Activated T-cell treated with anti-CD3 and anti-CD28 coated beads, Interleukin-2, amount 50 U/mL, for 4 hours (primary cell): ENCODE measurements around the gene DIPK1C. TPM values are rescaled to one million over a fixed set of nuclear protein-coding genes. Genes with fewer than 3 reads are reported as not detected.

Source experiments
- ATAC-seq, 2 donors: fragments of 200-7000 bp; cut with Tn5 transposase; one replicate each; pipeline ENCODE4 v1.10.0; 2021
- DNase-seq: peaks from one replicate; pipeline ENCODE4 v3.0.0-alpha.2; 2020
- H3K27me3 Mint-ChIP-seq: one replicate; pipeline ENCODE4 v1.8.0; 2021; ENCODE audit warnings: low read depth, mixed read lengths
- H3K36me3 Mint-ChIP-seq: one replicate; pipeline ENCODE4 v1.8.0; 2022; ENCODE audit warnings: mixed read lengths; ENCODE audit not compliant: insufficient read depth
- H3K4me1 Mint-ChIP-seq: one replicate; pipeline ENCODE4 v1.8.0; 2021; ENCODE audit warnings: low read depth, mixed read lengths
- H3K4me3 Mint-ChIP-seq: one replicate; pipeline ENCODE4 v1.8.0; 2021; ENCODE audit warnings: mild to moderate bottlenecking, moderate library complexity, mixed read lengths
- H3K9me3 Mint-ChIP-seq: one replicate; pipeline ENCODE4 v1.8.0; 2021; ENCODE audit warnings: mixed read lengths
- total RNA-seq, 3 donors: library from RNA; stranded (reverse); gene quantifications; one replicate each; pipeline ENCODE4 v1.2.1, GENCODE V29; 2021

The DIPK1C gene
- total RNA-seq, 3 donors from 2014 or later: not detected

DNA sequence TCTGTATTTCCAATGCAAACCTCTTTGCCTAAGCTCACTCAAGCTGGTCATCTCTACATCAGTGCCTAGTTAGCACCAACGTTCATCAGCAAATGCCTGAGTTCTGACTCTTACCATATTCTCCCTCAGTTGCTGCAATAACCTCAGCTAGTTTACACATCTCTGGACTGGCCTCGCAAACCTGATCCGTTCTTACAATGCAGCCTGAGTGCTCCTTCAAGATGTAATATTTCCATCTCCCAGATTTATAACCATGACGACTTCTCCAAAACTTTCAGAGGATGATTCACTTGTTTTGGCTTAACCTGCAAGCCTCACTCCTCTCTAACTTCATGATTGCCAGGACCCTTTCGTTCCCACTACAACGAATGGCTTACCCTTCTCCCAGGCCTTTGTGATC is 69.7 kb downstream of the DIPK1C start:
- DNase-seq: no peak
- Mint-ChIP-seq H3K9me3 (no peaks in the 10 kb centered on the region), H3K27me3 (peaks cover 2% of the 10 kb centered on the region), H3K4me1 (peaks cover 17% of the 10 kb centered on the region), H3K4me3 (no peak overlapping the region), H3K36me3 (no peaks in the 10 kb centered on the region)
- no peak for ATAC-seq

Other genes starting within 250 kb of the DIPK1C start
- 10 to 100 TPM; 40.6 to 46.5 (median 45.9) TPM for gene CYB5A, start 165.3 kb downstream of the DIPK1C start, total RNA-seq
- not detected for gene C18orf63, start 141.5 kb downstream of the DIPK1C start, total RNA-seq
- 100 to 1,000 TPM; 157 to 165 (median 164) TPM for gene CNDP2, start 39.1 kb upstream of the DIPK1C start, total RNA-seq
- under 1 TPM; 0.15 to 0.49 (median 0.40) TPM for gene CNDP1, start 77.2 kb upstream of the DIPK1C start, total RNA-seq
- gene ZNF407, start 140.6 kb upstream of the DIPK1C start, total RNA-seq: 10 to 100 TPM; 13.1 to 13.8 (median 13.4) TPM